Prostate gland (tissue), 2 donors: ENCODE results near the gene LRRC30.

ENCODE experiments used
- CTCF ChIP-seq, 4 experiments: fragments of 200-600 bp in 2 of 4; fragments of 450-650 bp in 2 of 4; sonication (generic) in 2 of 4; IDR thresholded peaks; 1 replicate in 3 of 4; 2 replicates in 1 of 4; pipeline ENCODE4 v1.5.1; 2016 to 2019; ENCODE audit warnings: antibody characterized with exemption in 4 of 4, mild to moderate bottlenecking in 2 of 4, moderate library complexity in 2 of 4
- POLR2A ChIP-seq: fragments of 450-650 bp; IDR thresholded peaks from one replicate; pipeline ENCODE4 v1.6.1; 2016; ENCODE audit warnings: antibody characterized with exemption, mild to moderate bottlenecking
- POLR2AphosphoS5 ChIP-seq: sonication (generic); formaldehyde crosslinking; IDR thresholded peaks from one replicate; pipeline ENCODE4 v1.6.1; 2017; ENCODE audit warnings: antibody characterized with exemption

GRCh38 chr18:7273301-7273921, 42.5 kb downstream of the LRRC30 start:
- TF ChIP-seq CTCF (IDR thresholded peaks at IDR 0.05) (no peak), POLR2A (no peak), POLR2AphosphoS5 (no peak)
